ENCODE data around the gene TSPAN4.
A peak's percentile ranks its signal among the peaks of the same experiment; 100 is the strongest.

Gene TSPAN4

GRCh38 chr11:808427-809286, 34.0 kb upstream of the TSPAN4 start:
- DNase-seq: peak in 3 of 5 experiments; percentile 44 to 80 (median 45)

- DNase-seq: peak; percentile 95 to 98 (median 97)
Measured at GRCh38 chr11:809287-810039, 33.2 kb upstream of the TSPAN4 start, which contains the start of gene RPLP2. Gene RPLP2 (plus strand): TSS chr11:809967. CDS start chr11:810235, 268 bp downstream.

- DNase-seq: no peak
Measured at GRCh38 chr11:810040-810567, 32.5 kb upstream of the TSPAN4 start.

GRCh38 chr11:811446-812245, 31.0 kb upstream of the TSPAN4 start:
- no peak for DNase-seq

DNA sequence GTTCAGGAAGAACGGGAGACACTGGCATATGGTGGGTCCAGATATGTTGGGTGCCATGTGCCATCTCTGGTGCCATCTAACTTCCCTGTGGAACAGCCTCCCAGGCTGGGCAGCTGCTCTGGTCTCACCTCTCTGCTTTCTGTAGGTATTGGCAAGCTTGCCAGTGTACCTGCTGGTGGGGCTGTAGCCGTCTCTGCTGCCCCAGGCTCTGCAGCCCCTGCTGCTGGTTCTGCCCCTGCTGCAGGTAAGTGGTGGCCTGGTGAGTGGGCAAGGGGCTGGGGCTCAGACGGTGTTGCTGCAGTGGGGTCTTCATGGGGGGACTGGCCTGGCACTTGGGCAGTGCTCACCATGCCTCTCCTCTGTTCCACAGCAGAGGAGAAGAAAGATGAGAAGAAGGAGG, 30.3 kb upstream of the TSPAN4 start:
- no peak for DNase-seq

DNA sequence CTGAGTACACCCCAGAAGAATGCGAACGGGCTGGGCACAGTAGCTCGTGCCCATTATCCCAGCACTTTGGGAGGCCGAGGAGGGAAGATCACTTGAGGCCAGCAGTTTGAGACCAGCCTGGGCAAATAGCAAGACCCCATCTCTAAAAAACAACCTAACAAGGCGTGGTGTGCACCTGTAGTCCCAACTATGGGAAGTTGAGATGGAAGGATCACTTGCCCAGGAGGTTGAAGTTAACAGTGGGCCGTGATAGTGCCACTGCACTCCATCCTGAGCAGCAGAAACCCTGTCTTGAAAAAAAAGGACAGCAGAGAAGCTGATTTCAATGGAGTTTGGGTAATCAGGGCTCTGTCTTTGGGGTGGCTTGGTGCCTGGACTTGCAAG, 29.6 kb upstream of the TSPAN4 start:
- no peak for DNase-seq

DNA sequence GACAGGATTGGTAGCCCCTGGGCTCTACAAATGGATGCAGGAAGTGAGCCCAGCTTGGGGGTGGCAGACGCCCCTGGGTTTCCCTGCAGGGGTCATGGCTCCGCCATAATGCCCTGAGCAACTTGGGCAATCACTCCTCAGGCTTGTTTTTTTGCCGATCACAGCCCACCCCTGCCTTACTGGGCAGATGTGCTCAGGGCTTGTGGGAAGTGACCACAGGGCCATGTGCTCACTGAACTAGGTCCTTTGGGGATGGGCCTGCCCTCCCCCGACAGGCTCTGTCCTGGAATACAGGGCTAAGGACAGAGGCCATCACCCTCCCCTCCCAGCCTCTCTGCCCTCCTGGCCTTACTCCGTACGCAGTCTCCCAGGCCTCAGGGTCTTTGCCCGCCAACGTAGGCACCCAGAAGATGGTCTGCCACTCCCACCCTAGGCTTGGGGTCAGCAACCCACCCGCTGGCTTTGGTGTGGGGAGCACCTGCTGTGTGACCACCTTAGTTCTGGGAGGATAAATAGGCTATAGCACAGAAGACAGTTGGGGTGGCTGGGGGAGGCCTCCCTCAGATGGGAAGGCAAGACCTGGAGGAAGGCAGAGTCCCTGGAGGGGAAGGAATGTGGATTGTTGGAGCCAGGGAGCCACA, 29.1 kb upstream of the TSPAN4 start:
- no peak for DNase-seq

- DNase-seq: no peak
Measured at GRCh38 chr11:815675-816432, 26.8 kb upstream of the TSPAN4 start.

DNA sequence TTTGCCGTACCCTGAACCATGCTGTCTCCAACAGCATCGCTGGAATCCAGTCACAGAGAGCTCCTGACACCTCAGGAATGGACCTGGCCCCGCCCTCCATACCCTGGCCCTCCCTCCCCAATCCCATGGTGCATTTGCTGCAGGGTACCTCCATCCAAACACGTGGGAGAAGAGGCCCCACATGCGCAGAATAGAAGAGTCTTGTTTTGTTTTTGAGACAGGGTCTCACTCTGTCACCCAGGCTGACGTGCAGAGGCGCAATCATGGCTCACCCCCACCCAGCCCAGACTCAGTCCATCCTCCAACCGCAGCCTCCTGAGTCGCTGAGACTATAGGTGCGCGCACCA, 26.2 kb upstream of the TSPAN4 start:
- DNase-seq: no peak

DNA sequence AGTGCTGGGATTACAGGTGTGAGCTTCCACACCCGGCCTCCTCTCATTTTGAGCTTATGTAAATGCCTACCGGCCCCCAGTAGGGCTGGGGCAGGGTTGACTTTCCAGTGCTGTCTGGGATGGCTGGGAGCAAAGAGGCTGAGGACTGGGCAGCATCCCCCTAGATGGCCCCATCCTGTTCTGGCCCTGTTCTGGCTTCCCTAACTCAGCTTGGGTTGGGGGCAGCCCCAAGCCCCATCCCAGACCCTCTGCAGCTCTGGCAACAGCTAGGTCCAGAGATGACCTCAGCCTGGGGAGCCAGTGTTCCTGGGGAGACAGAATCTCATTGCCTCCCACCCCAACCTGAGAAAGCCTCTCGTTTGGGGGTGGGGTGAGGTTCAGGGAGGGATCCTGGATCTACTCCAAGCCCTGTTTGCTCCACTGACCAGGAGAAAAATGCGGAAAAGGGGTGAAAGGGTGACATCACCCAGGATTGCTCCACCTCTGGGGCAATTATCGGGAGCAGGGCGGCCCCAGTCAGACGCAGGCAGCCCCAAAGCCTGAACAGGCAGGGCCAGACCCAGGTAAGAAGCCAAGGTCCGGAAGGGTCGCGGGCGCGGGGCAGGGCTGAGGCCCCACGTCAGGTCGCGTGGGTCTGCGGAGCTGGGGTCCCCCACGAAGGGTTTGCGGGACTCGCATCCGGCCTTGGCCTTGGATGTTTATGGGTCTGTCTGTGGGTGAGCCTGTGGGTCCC, 24.1 kb upstream of the TSPAN4 start, which contains the start of gene PNPLA2:
PNPLA2 (plus strand) TSS at position 519 of the 733 bp plus-strand sequence. CDS start 805 bp downstream, outside the sequence.
- no peak for DNase-seq

GRCh38 chr11:819129-819931, 23.3 kb upstream of the TSPAN4 start:
- peak; percentile 84 to 94 (median 90) for DNase-seq

DNA sequence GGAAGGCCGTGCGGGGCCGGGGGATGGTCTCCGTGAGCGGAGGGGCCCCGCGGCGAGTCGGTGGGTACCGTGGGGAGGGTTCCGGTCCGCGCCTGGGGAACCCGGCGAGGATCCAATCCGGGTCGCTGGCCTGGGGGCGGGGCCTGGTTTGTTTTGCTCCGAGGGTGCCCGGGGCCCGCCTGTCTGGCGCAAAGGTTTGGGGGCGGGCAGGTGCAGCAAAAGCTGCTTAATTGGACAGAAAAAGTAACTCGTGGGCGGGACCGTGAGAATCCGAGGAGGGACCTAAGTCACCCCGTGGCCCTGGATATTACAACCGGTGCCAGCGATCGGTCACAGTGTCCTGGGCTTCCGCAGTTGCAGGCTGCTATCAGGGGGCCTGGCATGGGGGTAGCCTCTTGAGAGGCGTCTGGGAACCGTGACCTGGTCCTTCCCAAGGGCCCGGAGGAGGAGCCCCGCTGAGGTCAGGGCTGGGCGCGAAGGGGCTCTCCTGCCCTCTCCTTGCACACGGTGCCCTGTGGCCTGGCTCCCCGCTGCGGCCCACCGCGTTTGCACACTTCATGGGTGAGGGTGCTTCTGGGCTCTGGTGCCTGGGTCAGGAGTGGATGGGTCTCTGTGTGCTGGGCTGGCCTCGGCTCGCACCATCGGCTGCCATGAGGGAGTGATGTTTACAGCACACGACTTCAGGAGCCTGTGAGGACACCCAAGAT, 22.6 kb upstream of the TSPAN4 start:
- peak; percentile 89 to 97 (median 92) for DNase-seq

- DNase-seq: no peak
Measured at GRCh38 chr11:820655-821511, 21.8 kb upstream of the TSPAN4 start.

- DNase-seq: no peak
Measured at GRCh38 chr11:821512-822371, 20.9 kb upstream of the TSPAN4 start.

- DNase-seq: no peak
Measured at GRCh38 chr11:823441-824291, 19.0 kb upstream of the TSPAN4 start.

- DNase-seq: no peak
Measured at GRCh38 chr11:824292-824880, 18.3 kb upstream of the TSPAN4 start.
